Ovary (tissue), 10 donors: ENCODE data around the gene F9. TPM values are rescaled to one million over a fixed set of nuclear protein-coding genes. Genes with fewer than 3 reads are reported as not detected.

Source experiments
- DNase-seq, 5 donors: peaks; one replicate each; pipeline ENCODE4 v3.0.0-alpha.2; 2019 to 2020
- H3K27ac ChIP-seq, 2 donors: fragments of 200-600 bp; one replicate each; pipeline versions ENCODE4 v1.5.1 to v1.8.0; 2019 to 2022
- H3K27me3 ChIP-seq: fragments of 200-600 bp; one replicate; pipeline ENCODE4 v1.8.0; 2022
- H3K36me3 ChIP-seq: fragments of 200-600 bp; sonication (generic); one replicate; pipeline ENCODE4 v1.5.1; 2019
- H3K4me1 ChIP-seq: one replicate; pipeline ENCODE4 v1.8.1; 2013; ENCODE audit warnings: mild to moderate bottlenecking, moderate library complexity; ENCODE audit not compliant: insufficient read depth
- H3K4me3 ChIP-seq: fragments of 200-600 bp; sonication (generic); one replicate; pipeline ENCODE4 v1.5.1; 2017
- H3K9me3 ChIP-seq, 2 donors: fragments of 200-600 bp in 1 of 2; sonication (generic) in 1 of 2; one replicate each; pipeline versions ENCODE4 v1.5.1 to v1.8.1; 2013 to 2019; ENCODE audit warnings: mild to moderate bottlenecking in 1 of 2, moderate library complexity in 1 of 2
- CTCF ChIP-seq, 3 donors: fragments of 450-650 bp in 2 of 3; fragments of 200-600 bp in 1 of 3; IDR thresholded peaks; one replicate each; pipeline versions ENCODE4 v1.5.1 to v1.8.0; 2016 to 2022; ENCODE audit warnings: antibody characterized with exemption in 3 of 3, mild to moderate bottlenecking in 1 of 3
- EP300 ChIP-seq: sonication (generic); formaldehyde crosslinking; IDR thresholded peaks from one replicate; pipeline ENCODE4 v1.6.1; 2017; ENCODE audit warnings: antibody characterized with exemption
- POLR2A ChIP-seq: fragments of 450-650 bp; IDR thresholded peaks from one replicate; pipeline ENCODE4 v1.6.1; 2017; ENCODE audit warnings: antibody characterized with exemption, mild to moderate bottlenecking, moderate library complexity
- WGBS, 3 donors: extraction: QIAGEN DNeasy Blood & Tissue Kit in 1 of 3; methylation state at CpG; one replicate each; pipeline versions ENCODE4 v1.1.5 to v1.1.7; 2013 to 2017; 5-methylcytosine and 5-hydroxymethylcytosine counted together
- intact Hi-C, 4 donors: fragments of 100-400 bp; cut with DNase I; formaldehyde crosslinking; loops; one replicate each; pipeline versions ENCODE4 v1.11.0 to v1.15.1; 2022 to 2023
- long read RNA-seq, 3 donors: library from polyadenylated mRNA in 2 of 3; unstranded in 2 of 3; transcript quantifications; one replicate each; pipeline ENCODE4 v2.0.0 and lab custom pipeline, GENCODE V29; 2021 to 2026
- polyA plus RNA-seq, 2 donors: library from polyadenylated mRNA; stranded (reverse); fragments of 200-250 nt in 1 of 2; fragments of 350-450 nt in 1 of 2; fragmentation: Illumina TruSeq in 1 of 2; extraction: RNeasy Lipid Tissue Mini Kit (QIAGEN cat#74804) in 1 of 2; gene quantifications; one replicate each; pipeline ENCODE4 v1.2.3, GENCODE V29; 2013 to 2014
- total RNA-seq, 7 donors: library from RNA; depleted of rRNA in 2 of 7; stranded (reverse); fragments of >200 nt in 2 of 7; fragmentation: NEBNext Ultra II Directional in 3 of 7; extraction: Animal tissue kit (Norgen Biotek cat#: 25700) in 3 of 7; gene quantifications; one replicate each; pipeline versions ENCODE4 v1.1.0 to v1.2.4, GENCODE V29; 2016 to 2023
- donor health status: DM: no; HTN: no; CAD: no; lungs with moderate emphysema.
- donor health status: DM: no; HTN: no; CAD: no.
- donor health status: Bipolar disorder and iron deficiency.
- donor health status: DM: yes; HTN: yes; CAD: no.
- donor health status: DM: no; HTN: no; CAD: no.
- donor health status: DM: yes; HTN: yes; CAD: no.

Gene F9
- total RNA-seq (under 1 TPM in 2 of 7 donors, not detected in 5; 0.10 to 0.20 TPM), polyA plus RNA-seq (not detected)
- long read RNA-seq, donor 1 = 0 reads
- long read RNA-seq, donor 2 = 0 reads
- long read RNA-seq, donor 3 = 0 reads

- TF ChIP-seq CTCF (IDR thresholded peaks at IDR 0.05) (no peak), POLR2A (no peak), EP300 (no peak)
- Histone ChIP-seq H3K36me3 (no peaks in the 10 kb centered on the region), H3K27me3 (no peaks in the 10 kb centered on the region), H3K4me1 (no peaks in the 10 kb centered on the region), H3K9me3 (no peaks in the 10 kb centered on the region), H3K27ac (no peak within 1 kb of the TSS), H3K4me3 (no peak within 1 kb of the TSS)
- WGBS, 3 donors = 69 to 73% (median 72%) methylated on average over 4 of the region's 4 CpGs
- intact Hi-C loops = no loop called here
- no peak for DNase-seq
Observed at GRCh38 chrX:139530550-139530949, at the start of gene F9. TSS of gene F9 (plus strand) at chrX:139530739. CDS start at chrX:139530765, 26 bp downstream.

- Histone ChIP-seq H3K27me3 (no peaks in the 10 kb centered on the region), H3K36me3 (no peaks in the 10 kb centered on the region), H3K27ac (no peak overlapping the region), H3K4me1 (no peaks in the 10 kb centered on the region), H3K9me3 (no peaks in the 10 kb centered on the region), H3K4me3 (no peak overlapping the region)
- intact Hi-C loops = no loop called here
- TF ChIP-seq POLR2A (no peak), EP300 (no peak), CTCF (IDR thresholded peaks at IDR 0.05) (no peak)
- 9 to 21% (median 15%) methylated on average over 2 of the region's 2 CpGs for WGBS, 3 donors
- no peak for DNase-seq
Observed at GRCh38 chrX:139483699-139484098, 46.8 kb upstream of the F9 start.

- H3K9me3 ChIP-seq = no peaks in the 10 kb centered on the region
- no peaks in the 10 kb centered on the region for H3K36me3 ChIP-seq
- TF ChIP-seq POLR2A (no peak), EP300 (no peak), CTCF (IDR thresholded peaks at IDR 0.05) (no peak)
- intact Hi-C loops = no loop called here
- H3K27me3 ChIP-seq = no peaks in the 10 kb centered on the region
- no peak overlapping the region for H3K27ac ChIP-seq
- no peaks in the 10 kb centered on the region for H3K4me1 ChIP-seq
- H3K4me3 ChIP-seq = no peak overlapping the region
- no peak for DNase-seq
- 24 to 44% (median 39%) methylated on average over 2 of the region's 2 CpGs for WGBS, 3 donors
Observed at GRCh38 chrX:139484591-139484990, 45.9 kb upstream of the F9 start.

- no peaks in the 10 kb centered on the region for H3K36me3 ChIP-seq
- no peaks in the 10 kb centered on the region for H3K4me1 ChIP-seq
- H3K27ac ChIP-seq = no peak overlapping the region
- no peaks in the 10 kb centered on the region for H3K9me3 ChIP-seq
- H3K27me3 ChIP-seq = no peaks in the 10 kb centered on the region
- intact Hi-C loops = no loop called here
- H3K4me3 ChIP-seq = no peak overlapping the region
- TF ChIP-seq CTCF (IDR thresholded peaks at IDR 0.05) (no peak), EP300 (no peak), POLR2A (no peak)
- no peak for DNase-seq
- 59 to 69% (median 67%) methylated on average over 5 of the region's 5 CpGs for WGBS, 3 donors
Observed at GRCh38 chrX:139495324-139495723, 35.2 kb upstream of the F9 start.
